ENCODE results near the gene NUMBL. TPM values are rescaled to one million over a fixed set of nuclear protein-coding genes. Genes with fewer than 3 reads are reported as not detected.

Gene NUMBL
- total RNA-seq, 1 experiment from 2014 or later = 14.5 TPM

- no peaks in the 10 kb centered on the region for H3K27me3 ChIP-seq (ENCODE audit: low read length)
- ATAC-seq (no peak), DNase-seq (no peak)
- H3K4me3 ChIP-seq (ENCODE audit: low read length) = no peak overlapping the region
- H3K9ac ChIP-seq (ENCODE audit: low read length) = no peak overlapping the region
- H3F3A ChIP-seq (ENCODE audit: low read length, unreplicated experiment) = no peaks in the 10 kb centered on the region
- H3K79me2 ChIP-seq (ENCODE audit: low read length) = no peaks in the 10 kb centered on the region
- no peaks in the 10 kb centered on the region; the same call in 1 of the 2 replicates for H3K36me3 ChIP-seq (ENCODE audit: low read depth, low read length)
- no peak for TF ChIP-seq EZH2phosphoT487 (IDR thresholded peaks at IDR 0.05; ENCODE audit: borderline replicate concordance, low read length)
- no peak for TF ChIP-seq CTCF (conservative IDR thresholded peaks at IDR 0.05; ENCODE audit: low read depth, low read length)
- no peak for TF ChIP-seq EZH2 (IDR thresholded peaks at IDR 0.05; ENCODE audit: low read length, unreplicated experiment)
- POLR2A ChIA-PET (ENCODE audit: unreplicated experiment) = no interaction called here
- no TSS peak for BruUV-seq (replicated peaks)
- no peak overlapping the region for H2AFZ ChIP-seq (ENCODE audit: low read length)
- CTCF ChIA-PET = interaction anchor here (0.6 to 1.1 kb wide), 2 partner anchors 89 to 93 kb away, joined by 3 to 26 read pairs; no protein-coding TSS in a partner anchor
- H3K9me3 ChIP-seq (ENCODE audit: low read length) = no peaks in the 10 kb centered on the region
- peaks cover 11% of the 10 kb centered on the region for H3K4me1 ChIP-seq (ENCODE audit: insufficient read depth, low read length)
- H3K4me2 ChIP-seq (ENCODE audit: low read length) = no peak overlapping the region
- no peaks in the 10 kb centered on the region for H4K20me1 ChIP-seq (ENCODE audit: low read length)
- H3K27ac ChIP-seq (ENCODE audit: low read length) = no peak overlapping the region
- intact Hi-C loops (cut with micrococcal nuclease) = no loop called here
- H3K9me2 ChIP-seq (replicated peaks; ENCODE audit: low read length) = no peaks in the 10 kb centered on the region
Observed at GRCh38 chr19:40638327-40638726, 52.1 kb downstream of the NUMBL start.

- POLR2A ChIA-PET (ENCODE audit: unreplicated experiment) = interaction anchor here (0.6 kb wide), 1 partner anchor 28 kb away, joined by 4 read pairs; no protein-coding TSS in a partner anchor
- intact Hi-C loops (cut with micrococcal nuclease) = no loop called here
- H3K79me2 ChIP-seq (ENCODE audit: low read length) = no peaks in the 10 kb centered on the region
- H3K9me3 ChIP-seq (ENCODE audit: low read length) = no peaks in the 10 kb centered on the region
- H2AFZ ChIP-seq (ENCODE audit: low read length) = no peak overlapping the region
- no peak overlapping the region for H3K4me3 ChIP-seq (ENCODE audit: low read length)
- H3K9me2 ChIP-seq (replicated peaks; ENCODE audit: low read length) = no peaks in the 10 kb centered on the region
- no peak overlapping the region for H3K27ac ChIP-seq (ENCODE audit: low read length)
- H3K9ac ChIP-seq (ENCODE audit: low read length) = no peak overlapping the region
- TF ChIP-seq EZH2 (IDR thresholded peaks at IDR 0.05; ENCODE audit: low read length, unreplicated experiment) (no peak), EZH2phosphoT487 (IDR thresholded peaks at IDR 0.05; ENCODE audit: borderline replicate concordance, low read length) (no peak), CTCF (conservative IDR thresholded peaks at IDR 0.05; ENCODE audit: low read depth, low read length) (no peak)
- CTCF ChIA-PET = interaction anchor here (0.7 to 1.7 kb wide), 3 partner anchors 27 to 200 kb away, joined by 3 to 16 read pairs (median 4); no protein-coding TSS in a partner anchor
- no peaks in the 10 kb centered on the region for H3K27me3 ChIP-seq (ENCODE audit: low read length)
- peak overlapping the region; percentile 73 for H3K4me2 ChIP-seq (ENCODE audit: low read length)
- no peaks in the 10 kb centered on the region for H4K20me1 ChIP-seq (ENCODE audit: low read length)
- peaks cover 22% of the 10 kb centered on the region for H3K4me1 ChIP-seq (ENCODE audit: insufficient read depth, low read length)
- H3K36me3 ChIP-seq (ENCODE audit: low read depth, low read length) = no peaks in the 10 kb centered on the region; the same call in 1 of the 2 replicates
- H3F3A ChIP-seq (ENCODE audit: low read length, unreplicated experiment) = no peaks in the 10 kb centered on the region
- ATAC-seq (peak; percentile 85), DNase-seq (peak; percentile 89)
- no TSS peak for BruUV-seq (replicated peaks)
Observed at GRCh38 chr19:40633207-40633606, 57.2 kb downstream of the NUMBL start.

GRCh38 chr19:40632311-40633036, 58.0 kb downstream of the NUMBL start:
- TF ChIP-seq CTCF (conservative IDR thresholded peaks at IDR 0.05; ENCODE audit: low read depth, low read length) = no peak
- TF ChIP-seq EZH2phosphoT487 (IDR thresholded peaks at IDR 0.05; ENCODE audit: borderline replicate concordance, low read length) = no peak
- TF ChIP-seq EZH2 (IDR thresholded peaks at IDR 0.05; ENCODE audit: low read length, unreplicated experiment) = no peak
- no peaks in the 10 kb centered on the region; the same call in 1 of the 2 replicates for H3K36me3 ChIP-seq (ENCODE audit: low read depth, low read length)
- no peaks in the 10 kb centered on the region for H3K9me3 ChIP-seq (ENCODE audit: low read length)
- H3F3A ChIP-seq (ENCODE audit: low read length, unreplicated experiment) = no peaks in the 10 kb centered on the region
- ATAC-seq = no peak
- no peak overlapping the region for H2AFZ ChIP-seq (ENCODE audit: low read length)
- intact Hi-C loops (cut with micrococcal nuclease) = no loop called here
- H3K4me3 ChIP-seq (ENCODE audit: low read length) = no peak overlapping the region
- H3K4me2 ChIP-seq (ENCODE audit: low read length) = peak overlapping the region; percentile 73
- H3K9ac ChIP-seq (ENCODE audit: low read length) = no peak overlapping the region
- POLR2A ChIA-PET (ENCODE audit: unreplicated experiment) = no interaction called here
- DNase-seq = peak; percentile 3
- peaks cover 22% of the 10 kb centered on the region for H3K4me1 ChIP-seq (ENCODE audit: insufficient read depth, low read length)
- H3K27ac ChIP-seq (ENCODE audit: low read length) = no peak overlapping the region
- H3K9me2 ChIP-seq (replicated peaks; ENCODE audit: low read length) = no peaks in the 10 kb centered on the region
- no peaks in the 10 kb centered on the region for H3K27me3 ChIP-seq (ENCODE audit: low read length)
- H3K79me2 ChIP-seq (ENCODE audit: low read length) = no peaks in the 10 kb centered on the region
- no peaks in the 10 kb centered on the region for H4K20me1 ChIP-seq (ENCODE audit: low read length)
- CTCF ChIA-PET = interaction anchor here (1.1 kb wide), 1 partner anchor 27 kb away, joined by 4 read pairs; no protein-coding TSS in a partner anchor
- BruUV-seq (replicated peaks) = no TSS peak

All from PC-3 (cell line).